RCC 7860 (cell line): Measurements from ENCODE around the gene EBLN2.
"Not testable (repeated sequence)": the region's sequence is repeated elsewhere in the genome, so short reads cannot be mapped to it uniquely, and the experiment has no call there.

ENCODE experiments used
- DNase-seq: peaks from one replicate; pipeline ENCODE4 v3.0.0-alpha.2; 2015; ENCODE audit warnings: low spot score
- FAIRE-seq: peaks from 2 replicates; lab custom pipeline; 2012; peaks lifted over from hg19 to GRCh38; lab: Jason Lieb, UNC

Gene EBLN2

GRCh38 chr3:73056845-73057150, 4.7 kb upstream of the EBLN2 start:
- FAIRE-seq, result no peak
- no peak for DNase-seq

GRCh38 chr3:73060302-73060723, 1.1 kb upstream of the EBLN2 start:
- DNase-seq, result no peak
- FAIRE-seq, result no peak

DNA sequence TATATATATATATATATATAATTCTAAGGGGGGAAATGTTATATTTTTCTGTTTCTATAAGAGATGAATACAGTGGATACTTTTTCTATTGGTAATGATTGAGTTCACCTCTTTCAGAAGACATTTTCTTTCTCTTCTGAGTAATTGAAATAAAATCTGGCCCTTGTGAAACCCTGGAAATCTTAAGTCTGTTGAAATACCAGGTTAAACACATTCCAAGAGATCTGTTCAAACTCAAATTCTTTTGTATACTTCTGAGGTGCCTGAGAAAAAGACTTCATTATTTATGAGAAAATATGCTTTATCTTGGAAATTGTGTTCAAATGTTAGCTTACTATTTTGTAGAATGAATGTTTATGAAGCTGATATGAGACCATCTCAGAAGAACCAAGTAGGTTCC, 4.8 kb downstream of the EBLN2 start:
- DNase-seq, FAIRE-seq: not testable (repeated sequence)

DNA sequence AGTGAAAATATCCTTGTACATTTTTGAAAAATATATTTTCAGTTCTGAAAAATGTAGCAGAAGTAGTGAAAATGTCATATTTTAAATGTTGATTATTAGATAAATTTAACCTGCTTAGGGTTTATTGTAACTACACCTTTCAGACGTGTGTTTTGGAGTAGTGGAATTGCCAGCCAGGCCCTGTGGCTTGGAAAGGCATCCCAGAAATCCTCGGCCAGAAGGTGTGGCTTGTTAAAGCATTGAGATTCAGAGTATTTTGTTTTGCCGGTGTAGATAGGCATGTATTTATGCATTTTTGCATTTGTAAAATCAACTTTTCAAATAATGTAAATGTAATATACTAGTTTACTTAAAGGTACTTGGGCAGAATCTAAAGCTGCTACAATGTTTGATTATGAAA, 7.0 kb downstream of the EBLN2 start:
- DNase-seq (no peak), FAIRE-seq (no peak)

DNA sequence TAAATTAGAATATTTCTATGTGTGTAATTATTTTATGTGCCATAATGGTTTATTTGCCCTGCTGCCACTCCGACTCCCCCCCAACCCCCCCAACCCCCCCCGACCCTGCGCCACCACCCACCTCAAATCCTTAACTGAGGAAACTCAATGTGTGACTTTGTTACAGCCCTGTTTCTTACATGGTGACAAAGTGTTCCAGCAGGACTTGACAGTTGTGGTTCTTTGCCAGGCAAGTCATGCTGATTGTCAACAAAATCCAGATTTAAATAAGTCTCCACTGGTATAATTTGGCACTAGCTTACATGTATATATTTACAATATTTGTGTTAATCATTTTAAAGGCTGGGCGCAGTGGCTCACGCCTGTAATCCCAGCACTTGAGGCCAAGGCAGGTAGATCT, 7.7 kb downstream of the EBLN2 start:
- FAIRE-seq (no peak), DNase-seq (no peak)

DNA sequence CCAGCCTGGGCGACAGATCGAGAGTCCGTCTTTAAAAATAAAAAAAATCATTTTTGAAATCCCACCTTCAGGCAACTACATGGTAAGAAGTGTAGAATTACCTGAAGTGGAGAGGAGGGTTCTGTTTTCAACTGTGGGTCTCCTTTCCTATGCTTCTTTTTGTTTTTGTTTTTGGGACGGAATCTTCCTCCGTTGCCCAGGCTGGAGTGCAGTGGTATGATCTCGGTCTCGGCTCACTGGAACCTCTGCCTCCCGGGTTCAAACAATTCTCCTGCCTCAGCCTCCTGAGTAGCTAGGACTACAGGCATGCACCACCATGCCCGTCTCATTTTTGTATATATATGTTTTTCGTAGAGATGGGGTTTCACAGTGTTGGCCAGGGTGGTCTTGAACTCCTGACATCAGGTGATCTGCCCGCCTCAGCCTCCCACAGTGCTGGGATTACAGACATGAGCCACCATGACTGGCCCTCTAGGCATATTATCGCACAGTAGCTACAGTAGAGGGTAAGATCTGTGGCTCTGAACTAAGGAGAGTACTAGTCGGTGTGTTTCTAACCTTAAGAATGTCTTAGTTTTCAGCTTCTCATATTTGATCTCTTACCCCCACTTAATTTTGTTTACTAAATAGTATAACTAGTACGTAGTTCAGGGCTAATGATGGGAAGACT, 8.5 kb downstream of the EBLN2 start:
- FAIRE-seq (no peak), DNase-seq (no peak)

- FAIRE-seq (no peak), DNase-seq (no peak)
Measured at GRCh38 chr3:73070675-73071575, 9.5 kb downstream of the EBLN2 start.

DNA sequence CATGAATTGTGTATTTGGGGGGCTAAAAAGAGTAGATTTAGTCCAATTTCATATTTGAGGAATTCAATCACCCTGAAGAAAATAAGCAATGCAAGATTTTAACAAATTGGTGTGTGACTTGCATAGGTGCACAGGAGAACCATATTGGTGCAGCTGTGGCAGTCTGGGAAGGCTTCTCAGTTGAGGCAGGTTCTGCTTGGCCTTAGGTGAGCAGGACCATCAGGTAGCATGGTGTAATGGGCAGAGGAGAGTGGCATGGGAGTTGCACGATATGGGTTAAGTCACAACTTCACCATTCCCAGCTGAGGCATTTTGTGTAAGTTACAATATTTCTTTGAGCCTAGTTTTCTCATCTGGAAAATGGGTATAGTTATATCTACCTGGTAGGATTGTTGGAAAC, 10.5 kb downstream of the EBLN2 start:
- DNase-seq (no peak), FAIRE-seq (no peak)

- FAIRE-seq (no peak), DNase-seq (no peak)
Measured at GRCh38 chr3:73072634-73073033, 11.2 kb downstream of the EBLN2 start.

DNA sequence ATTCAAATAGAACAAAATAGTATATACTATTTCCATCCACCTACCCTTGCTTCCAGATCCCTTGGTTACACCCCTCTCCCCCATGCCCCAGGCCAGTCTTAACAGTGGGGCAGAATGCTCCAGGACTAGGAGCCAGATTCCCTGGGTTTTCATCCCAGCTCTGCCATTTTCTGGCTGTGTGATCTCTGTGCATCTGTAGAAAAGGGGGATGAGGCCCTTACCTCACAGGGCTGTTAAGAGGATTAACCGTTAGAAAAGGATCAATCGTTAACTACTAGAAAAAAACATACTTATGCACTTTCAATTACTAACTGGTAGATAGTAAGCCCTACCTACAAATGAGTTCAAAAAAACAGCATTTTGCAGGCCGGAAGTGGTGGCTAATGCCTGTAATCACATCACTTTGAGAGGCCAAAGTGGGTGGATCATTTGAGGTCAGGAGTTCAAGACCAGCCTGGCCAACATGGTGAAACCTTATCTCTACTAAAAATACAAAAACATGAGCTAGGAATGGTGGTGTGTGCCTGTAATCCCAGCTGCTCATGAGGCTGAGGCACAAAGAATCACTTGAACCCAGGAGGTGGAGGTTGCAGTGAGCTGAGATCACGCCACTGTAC, 11.7 kb downstream of the EBLN2 start:
- FAIRE-seq (no peak), DNase-seq (no peak)

GRCh38 chr3:73074781-73075180, 13.3 kb downstream of the EBLN2 start:
- FAIRE-seq, result no peak
- DNase-seq, result no peak

- DNase-seq (no peak), FAIRE-seq (no peak)
Measured at GRCh38 chr3:73080216-73080966, 18.9 kb downstream of the EBLN2 start.

DNA sequence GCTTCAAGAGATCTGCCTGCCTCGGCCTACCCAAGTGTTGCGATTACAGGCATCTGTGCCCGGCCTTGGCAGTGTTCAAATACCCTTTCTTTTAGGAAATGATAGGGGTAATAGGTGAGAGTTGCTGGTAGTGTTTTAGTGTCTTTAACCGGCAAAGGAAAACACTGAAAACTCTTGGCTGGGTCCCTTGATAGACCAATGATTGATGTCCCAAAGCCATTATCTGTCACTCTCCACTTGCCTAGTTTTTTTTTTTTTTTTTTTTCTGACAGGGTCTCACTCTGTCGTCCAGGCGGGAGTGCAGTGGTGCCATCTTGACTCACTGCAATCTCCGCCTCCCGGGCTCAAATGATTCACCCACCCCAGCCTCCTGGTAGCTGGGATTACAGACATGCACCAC, 19.7 kb downstream of the EBLN2 start:
- DNase-seq (no peak), FAIRE-seq (no peak)

DNA sequence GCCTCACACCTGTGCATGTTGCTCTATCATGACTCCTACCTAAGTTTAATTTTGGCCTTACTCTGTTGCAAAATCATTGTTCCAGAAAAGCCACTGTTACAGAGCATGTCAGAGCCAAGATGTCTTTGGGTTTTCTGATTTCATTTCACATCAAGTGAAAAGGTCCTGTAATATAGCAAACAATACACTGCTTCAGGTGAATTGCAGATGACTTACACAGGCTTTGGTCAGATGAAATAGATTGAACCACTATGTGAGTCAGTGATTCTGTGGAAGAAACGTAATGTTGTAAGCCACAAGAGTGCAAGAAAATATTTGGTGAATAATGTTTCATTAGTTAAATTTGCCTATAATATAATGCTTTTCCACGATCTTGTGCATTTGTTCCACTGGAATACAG, 22.7 kb downstream of the EBLN2 start:
- no peak for FAIRE-seq

GRCh38 chr3:73086071-73086494, 24.6 kb downstream of the EBLN2 start:
- FAIRE-seq, result peak; percentile 71
- peak; percentile 12 for DNase-seq

More for the DNA sequence above, 22.7 kb downstream of the EBLN2 start:
- no peak for DNase-seq

DNA sequence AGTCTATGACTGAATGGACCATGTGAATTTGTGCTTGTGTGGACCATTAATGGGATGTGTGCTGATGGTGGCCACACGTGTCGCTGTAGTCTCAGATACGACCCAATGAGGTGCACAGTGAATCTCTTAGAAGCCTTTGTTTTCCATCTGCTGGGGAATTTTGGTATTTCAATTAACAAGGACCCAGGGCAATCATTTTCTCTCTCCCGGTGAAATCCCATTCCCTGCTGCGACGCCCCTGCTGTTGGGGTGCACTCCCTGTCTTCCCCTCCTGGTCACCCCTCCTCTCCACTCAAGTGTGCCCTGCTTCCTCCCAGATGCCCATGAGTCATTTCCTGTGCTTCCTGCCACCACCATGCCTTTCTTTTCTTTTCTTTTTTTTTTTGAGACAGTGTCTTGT, 32.7 kb downstream of the EBLN2 start:
- DNase-seq (peak; percentile 45), FAIRE-seq (no peak)

GRCh38 chr3:73094951-73095350, 33.5 kb downstream of the EBLN2 start:
- DNase-seq, result no peak
- no peak for FAIRE-seq

GRCh38 chr3:73096169-73096568, 34.7 kb downstream of the EBLN2 start:
- no peak for FAIRE-seq
- no peak for DNase-seq

DNA sequence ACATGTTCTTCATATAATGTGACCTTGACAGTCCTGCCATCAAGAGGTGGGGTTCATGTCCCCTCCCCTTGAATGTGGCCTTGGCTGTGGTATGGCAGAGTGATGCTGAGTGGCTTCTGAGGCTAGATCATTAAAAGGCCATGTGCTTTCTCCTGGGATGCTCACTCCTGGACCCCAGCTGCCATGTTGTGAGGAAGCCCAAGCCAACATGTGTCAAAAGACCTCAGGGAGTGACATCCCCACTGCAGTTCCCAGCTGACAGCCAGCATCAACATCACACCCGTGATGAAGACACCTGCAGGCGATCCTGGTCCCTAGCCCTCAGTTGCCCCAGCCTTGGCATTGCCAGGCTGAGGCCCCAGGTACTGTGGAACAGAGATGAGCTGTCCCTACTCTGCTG, 36.6 kb downstream of the EBLN2 start:
- no peak for DNase-seq
- no peak for FAIRE-seq

DNA sequence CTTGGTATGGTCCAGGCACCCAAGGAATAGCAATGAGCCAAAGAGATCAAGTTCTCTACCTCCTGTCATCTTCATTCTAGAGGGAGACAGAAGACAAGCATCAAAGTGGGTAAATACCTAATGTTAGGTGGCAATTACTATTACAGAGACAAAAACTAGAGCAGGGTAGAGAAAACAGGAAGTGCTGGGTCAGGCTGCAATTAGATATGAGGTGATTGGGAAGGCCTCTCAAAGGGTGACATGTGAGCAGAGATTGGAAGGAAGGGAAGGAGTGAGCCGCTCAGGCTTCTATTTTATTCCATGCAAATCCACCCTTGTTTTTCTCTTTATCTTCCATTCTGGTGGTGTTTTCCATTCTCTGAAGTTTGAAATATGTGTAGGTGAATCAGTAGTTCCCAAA, 37.4 kb downstream of the EBLN2 start:
- no peak for DNase-seq
- FAIRE-seq, result no peak
